DMS114 treated with DMSO at 0.1 percent for 48 hours (cell line): Measurements from ENCODE around the gene STARD13.
A peak's percentile ranks its signal among the peaks of the same experiment; 100 is the strongest.

ENCODE experiments used
- DNase-seq: peaks from one replicate; lab custom pipeline; 2025; ENCODE audit not compliant: unreplicated experiment; lab: John Stamatoyannopoulos, UW

The STARD13 gene, protein sequence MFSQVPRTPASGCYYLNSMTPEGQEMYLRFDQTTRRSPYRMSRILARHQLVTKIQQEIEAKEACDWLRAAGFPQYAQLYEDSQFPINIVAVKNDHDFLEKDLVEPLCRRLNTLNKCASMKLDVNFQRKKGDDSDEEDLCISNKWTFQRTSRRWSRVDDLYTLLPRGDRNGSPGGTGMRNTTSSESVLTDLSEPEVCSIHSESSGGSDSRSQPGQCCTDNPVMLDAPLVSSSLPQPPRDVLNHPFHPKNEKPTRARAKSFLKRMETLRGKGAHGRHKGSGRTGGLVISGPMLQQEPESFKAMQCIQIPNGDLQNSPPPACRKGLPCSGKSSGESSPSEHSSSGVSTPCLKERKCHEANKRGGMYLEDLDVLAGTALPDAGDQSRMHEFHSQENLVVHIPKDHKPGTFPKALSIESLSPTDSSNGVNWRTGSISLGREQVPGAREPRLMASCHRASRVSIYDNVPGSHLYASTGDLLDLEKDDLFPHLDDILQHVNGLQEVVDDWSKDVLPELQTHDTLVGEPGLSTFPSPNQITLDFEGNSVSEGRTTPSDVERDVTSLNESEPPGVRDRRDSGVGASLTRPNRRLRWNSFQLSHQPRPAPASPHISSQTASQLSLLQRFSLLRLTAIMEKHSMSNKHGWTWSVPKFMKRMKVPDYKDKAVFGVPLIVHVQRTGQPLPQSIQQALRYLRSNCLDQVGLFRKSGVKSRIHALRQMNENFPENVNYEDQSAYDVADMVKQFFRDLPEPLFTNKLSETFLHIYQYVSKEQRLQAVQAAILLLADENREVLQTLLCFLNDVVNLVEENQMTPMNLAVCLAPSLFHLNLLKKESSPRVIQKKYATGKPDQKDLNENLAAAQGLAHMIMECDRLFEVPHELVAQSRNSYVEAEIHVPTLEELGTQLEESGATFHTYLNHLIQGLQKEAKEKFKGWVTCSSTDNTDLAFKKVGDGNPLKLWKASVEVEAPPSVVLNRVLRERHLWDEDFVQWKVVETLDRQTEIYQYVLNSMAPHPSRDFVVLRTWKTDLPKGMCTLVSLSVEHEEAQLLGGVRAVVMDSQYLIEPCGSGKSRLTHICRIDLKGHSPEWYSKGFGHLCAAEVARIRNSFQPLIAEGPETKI

DNA sequence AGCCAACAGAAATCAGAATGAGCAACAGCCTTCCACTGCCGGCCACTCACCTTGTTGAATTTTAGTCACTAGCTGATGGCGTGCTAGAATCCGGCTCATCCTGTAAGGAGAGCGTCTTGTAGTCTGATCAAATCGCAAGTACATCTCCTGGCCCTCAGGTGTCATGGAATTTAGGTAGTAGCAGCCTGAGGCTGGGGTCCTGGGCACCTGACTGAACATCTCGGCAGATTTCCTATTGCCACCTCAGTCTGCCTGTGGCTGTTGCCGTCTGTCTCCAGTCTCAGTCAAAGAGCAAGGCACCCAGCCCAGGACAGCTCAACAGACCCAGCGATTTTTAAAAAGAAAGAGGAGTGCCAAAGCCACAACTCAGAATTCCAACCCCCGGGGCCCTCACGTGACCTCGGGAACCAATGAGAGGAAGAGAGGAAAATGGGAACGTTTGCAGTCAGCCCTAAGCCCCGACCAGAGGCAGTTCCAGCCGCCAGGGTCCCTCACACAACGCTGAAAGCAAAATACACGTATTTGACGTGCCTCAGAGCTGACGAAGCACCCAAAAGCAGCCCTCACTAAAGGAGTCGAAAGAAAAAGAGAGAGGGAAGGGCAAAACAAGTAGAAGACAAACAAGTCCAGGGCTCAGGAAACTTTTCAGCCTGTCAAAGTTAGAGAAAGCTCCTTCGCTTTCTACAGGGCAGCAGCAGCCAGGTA is at the start of gene STARD13:
Gene STARD13 (minus strand): TSS at position 336 of the 705 bp plus-strand sequence. CDS start 117 bp downstream, at position 219.
- peak; percentile 22 for DNase-seq

DNA sequence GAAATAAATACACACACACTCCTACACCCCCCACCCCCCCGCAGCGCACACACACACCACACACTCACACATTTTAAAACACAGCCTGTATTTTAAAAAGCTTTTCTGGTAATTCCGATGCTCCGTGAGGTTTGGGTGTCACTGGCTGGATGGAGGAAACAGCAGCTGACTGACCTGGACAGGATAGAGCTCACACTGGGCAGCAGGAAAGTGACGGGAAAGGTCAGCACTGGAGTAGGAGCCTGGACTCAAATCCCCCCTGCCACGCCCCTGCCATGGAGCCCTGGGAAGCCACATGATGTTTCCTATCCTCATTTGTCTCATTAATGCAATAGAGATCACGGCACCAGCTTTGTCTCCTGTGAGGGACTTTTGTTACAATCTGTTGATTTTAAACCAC is 49.3 kb upstream of the STARD13 start:
- no peak for DNase-seq

- no peak for DNase-seq
Observed at GRCh38 chr13:33331962-33332361, 46.4 kb upstream of the STARD13 start.

DNA sequence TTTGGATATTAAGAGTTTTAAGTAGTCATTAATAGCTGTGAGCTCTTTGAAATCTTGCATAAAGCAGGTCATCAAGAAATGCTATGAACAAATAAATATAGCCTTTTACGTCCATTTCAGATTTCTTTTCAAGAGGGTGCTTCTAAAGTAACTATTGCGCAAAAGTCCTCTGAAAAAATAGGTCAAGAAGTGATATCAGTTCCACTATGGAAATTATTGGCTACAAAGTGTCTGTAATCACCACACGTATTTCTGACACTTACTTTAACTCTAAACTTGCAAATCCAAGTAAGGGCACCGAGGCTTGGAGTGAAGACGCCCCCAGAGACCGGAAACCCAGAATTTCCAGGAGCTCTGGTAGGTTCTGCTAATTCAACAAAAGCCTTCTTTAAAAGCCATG is 44.9 kb upstream of the STARD13 start:
- no peak for DNase-seq

DNA sequence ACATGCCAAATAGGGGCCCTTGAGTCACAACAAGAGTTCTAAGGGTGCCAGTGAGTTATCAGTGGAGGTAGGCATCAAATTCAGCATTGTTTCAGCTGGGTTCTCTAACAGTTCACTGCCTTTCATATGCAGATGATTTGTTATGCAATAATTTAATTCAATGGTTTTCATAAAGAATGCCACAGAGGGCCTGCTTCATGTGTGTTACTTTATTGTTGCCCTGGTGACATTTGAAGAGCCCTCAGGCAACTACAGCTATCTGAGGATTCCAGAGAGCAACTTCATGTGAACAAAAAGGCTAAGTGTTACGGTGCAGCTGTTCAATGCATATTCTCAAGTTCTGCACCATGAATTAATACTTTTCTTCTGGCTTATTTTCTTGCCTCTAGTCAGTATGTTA is 43.1 kb upstream of the STARD13 start:
- no peak for DNase-seq

DNA sequence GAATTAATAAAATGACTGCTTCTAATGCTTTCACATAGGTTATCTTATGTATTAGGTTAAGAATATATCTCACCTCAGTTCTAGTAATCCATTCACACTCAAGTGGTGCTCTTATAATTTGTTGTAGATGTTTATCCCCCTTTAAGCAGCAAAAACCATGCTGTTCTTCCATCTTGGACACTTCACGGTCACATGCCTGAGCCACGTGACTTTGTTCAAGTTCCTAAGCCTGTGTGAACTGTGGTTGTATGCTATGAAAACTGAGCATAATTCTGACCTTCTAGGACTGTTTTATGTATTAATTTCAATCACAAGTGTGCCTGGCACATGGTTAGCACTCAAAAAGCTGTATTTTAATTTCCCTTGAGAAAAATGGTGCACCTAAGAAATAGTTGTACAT is 41.2 kb upstream of the STARD13 start:
- no peak for DNase-seq

DNA sequence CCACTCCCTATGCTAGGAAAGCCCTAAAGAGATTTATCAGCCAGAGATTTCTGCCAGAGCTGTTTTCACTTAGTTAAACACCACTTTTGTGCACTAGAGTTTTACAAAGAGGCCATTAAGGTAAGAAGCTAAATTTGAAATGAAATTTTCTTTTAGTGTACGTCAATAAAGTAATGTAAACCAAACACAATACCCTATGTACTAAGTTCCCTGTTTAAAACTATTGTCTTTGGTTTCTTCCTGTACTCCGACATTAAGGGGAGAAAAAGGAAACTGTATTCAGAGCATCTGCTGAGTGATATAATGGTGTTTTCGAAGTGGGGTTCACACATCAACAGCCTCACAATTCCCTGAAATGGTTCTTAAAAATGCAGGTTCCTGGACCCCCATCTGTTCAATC is 40.7 kb upstream of the STARD13 start:
- no peak for DNase-seq

GRCh38 chr13:33323801-33324510 is 38.4 kb upstream of the STARD13 start:
- no peak for DNase-seq

DNA sequence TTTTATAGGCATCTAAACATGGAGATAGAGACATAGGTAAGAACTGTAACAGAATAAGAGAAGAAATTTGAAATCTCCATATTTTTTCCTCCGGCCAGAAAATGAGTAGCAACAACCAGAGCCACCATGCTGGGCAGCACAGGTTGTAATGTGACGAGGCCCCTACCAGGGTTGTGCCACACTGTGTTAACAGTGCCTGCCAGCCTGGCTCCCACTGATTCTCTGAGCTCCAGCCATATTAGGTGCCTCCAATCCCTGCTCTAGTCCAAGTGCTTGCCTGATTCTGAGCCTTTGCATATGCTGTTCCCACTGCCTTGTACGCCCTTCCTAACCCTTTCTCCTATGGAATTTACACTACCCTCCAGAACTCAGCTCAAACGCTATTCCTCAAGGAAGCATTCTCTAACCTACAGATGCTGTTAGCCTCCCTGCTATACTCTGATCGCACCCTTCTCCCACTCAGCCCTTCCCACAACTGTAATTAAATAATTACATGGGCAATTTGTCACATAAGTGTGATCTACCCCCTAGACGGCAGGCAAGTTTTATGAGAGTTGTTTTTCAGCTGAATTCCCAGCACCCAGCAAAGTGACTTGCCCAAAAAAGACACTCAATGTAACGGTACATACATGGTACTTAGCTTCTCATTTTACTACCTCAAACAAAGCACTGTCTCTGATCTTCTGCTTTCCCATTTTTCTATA is 37.6 kb upstream of the STARD13 start:
- DNase-seq = no peak

- no peak for DNase-seq
Observed at GRCh38 chr13:33322543-33322809, 36.9 kb upstream of the STARD13 start.

- DNase-seq = no peak
Observed at GRCh38 chr13:33321686-33322542, 36.4 kb upstream of the STARD13 start.

- no peak for DNase-seq
Observed at GRCh38 chr13:33319859-33320258, 34.3 kb upstream of the STARD13 start.

DNA sequence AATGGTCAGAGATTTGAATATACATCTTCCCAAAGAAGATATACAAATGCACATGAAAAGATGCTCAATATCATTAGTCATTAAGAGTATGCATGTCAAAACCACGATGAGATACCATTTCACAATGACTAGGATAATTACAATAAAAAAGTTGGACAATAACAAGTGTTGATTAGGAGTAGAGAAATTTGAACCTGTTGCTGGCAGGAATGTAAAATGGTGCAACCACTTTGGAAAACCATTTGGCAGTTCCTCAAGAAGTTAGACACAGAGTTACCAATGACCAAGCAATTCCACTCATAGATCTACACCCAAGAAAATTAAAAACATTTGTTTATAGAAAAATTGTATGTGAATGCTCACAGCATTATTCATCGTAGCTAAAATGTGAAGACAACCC is 33.2 kb upstream of the STARD13 start:
- no peak for DNase-seq

GRCh38 chr13:33318037-33318436 is 32.5 kb upstream of the STARD13 start:
- DNase-seq = no peak

GRCh38 chr13:33316890-33317289 is 31.3 kb upstream of the STARD13 start:
- DNase-seq = no peak

GRCh38 chr13:33313504-33313903 is 27.9 kb upstream of the STARD13 start:
- DNase-seq = no peak

DNA sequence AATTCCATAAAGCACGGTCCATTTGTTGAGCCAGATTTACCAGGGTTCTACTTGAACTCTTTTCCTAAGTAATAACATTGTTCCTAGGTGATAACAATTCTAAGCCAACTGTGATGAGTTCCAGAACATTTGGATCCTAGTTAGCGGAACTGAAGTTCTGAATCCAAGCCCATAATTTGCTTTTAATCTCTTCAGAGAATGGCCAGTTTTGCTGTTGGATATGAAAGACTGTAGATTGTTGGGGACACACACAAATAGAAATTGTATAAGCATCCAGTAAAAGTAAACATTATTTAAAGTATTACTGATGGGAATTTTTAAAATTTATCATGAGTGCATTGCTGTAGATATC is 27.3 kb upstream of the STARD13 start:
- no peak for DNase-seq

DNA sequence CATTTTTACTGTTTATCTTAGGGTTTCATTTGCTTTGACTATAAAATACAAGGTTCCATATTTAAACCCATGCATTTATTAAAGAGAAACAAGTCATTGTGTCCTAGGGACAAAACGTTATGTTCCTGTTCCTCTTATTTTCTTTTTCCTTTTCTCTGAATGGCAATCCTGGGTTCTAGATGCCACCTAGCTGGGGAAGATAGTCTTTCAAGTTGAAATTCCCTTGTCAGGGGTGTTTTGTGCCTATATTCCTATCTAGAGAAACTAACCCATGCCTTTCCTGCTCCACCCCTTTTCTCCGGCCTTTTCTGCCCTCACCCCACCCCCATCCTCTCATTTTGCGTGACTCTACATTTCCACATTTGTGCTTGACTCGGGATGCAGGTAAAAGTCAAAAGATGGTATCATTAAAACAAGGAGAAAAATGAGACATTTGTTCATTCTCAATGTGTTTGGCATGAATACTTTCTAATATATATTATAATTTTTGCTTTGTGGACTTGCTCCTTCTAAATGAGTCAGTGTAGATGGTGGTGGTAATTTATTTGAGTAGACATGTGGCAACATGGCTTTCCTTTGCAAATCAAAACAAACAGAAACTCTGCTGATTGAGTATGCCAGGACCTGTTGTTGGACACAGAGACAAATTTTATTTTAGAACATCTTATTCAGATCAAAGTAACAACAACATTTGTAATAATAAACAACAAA is 26.8 kb upstream of the STARD13 start:
- DNase-seq = no peak

DNA sequence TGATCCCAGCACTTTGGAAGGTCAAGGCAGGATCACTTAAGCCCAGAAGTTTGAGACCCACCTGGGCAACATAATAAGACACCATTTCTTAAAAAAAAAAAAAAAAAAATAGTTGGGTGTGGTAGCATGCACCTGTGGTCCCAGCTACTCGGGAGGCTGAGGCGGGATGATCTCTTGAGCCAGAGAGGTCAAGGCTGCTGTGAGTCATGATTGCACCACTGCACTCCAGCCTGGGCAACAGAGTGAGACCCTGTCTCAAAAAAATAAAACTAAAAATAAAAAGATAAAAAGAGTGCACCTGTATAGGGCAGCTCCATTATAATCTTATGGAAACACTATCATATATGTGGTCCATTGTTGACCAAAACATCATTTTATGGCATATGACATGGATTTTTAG is 25.5 kb upstream of the STARD13 start:
- no peak for DNase-seq
